GM13977 (cell line): ENCODE results near the gene PLEK.

ENCODE experiments used
- DNase-seq: peaks from one replicate; pipeline ENCODE4 v3.0.0; 2012; ENCODE audit warnings: low spot score
- CTCF ChIP-seq: IDR thresholded peaks from 2 replicates; pipeline ENCODE4 v1.5.1; 2012; ENCODE audit warnings: mild to moderate bottlenecking, control low read depth; ENCODE audit not compliant: insufficient read depth; ENCODE audit errors: extremely low read depth, missing control alignments
- in situ Hi-C: fragments of 300-500 bp; cut with MboI; formaldehyde crosslinking; loops from one replicate; pipeline ENCODE4 v1.12.0; 2022; ENCODE audit warnings: low sequenced_read_pairs, low pct_unique_long_range_greater_than_20kb, mixed read lengths, inconsistent platforms; ENCODE audit not compliant: unreplicated experiment

PLEK gene

GRCh38 chr2:68411397-68412126 lies 46.5 kb downstream of the PLEK start:
- no peak for TF ChIP-seq CTCF
- in situ Hi-C loops: no loop called here
- no peak for DNase-seq

- in situ Hi-C loops: no loop called here
- no peak for DNase-seq
- no peak for TF ChIP-seq CTCF
Measured at GRCh38 chr2:68412127-68412819, 47.2 kb downstream of the PLEK start.

GRCh38 chr2:68413466-68413865 lies 48.4 kb downstream of the PLEK start:
- no peak for TF ChIP-seq CTCF
- DNase-seq: no peak
- in situ Hi-C loops: no loop called here

GRCh38 chr2:68414452-68414851 lies 49.4 kb downstream of the PLEK start:
- in situ Hi-C loops: no loop called here
- no peak for TF ChIP-seq CTCF
- DNase-seq: no peak

- no peak for TF ChIP-seq CTCF
- in situ Hi-C loops: no loop called here
- DNase-seq: no peak
Measured at GRCh38 chr2:68414876-68415275, 49.8 kb downstream of the PLEK start.

GRCh38 chr2:68415521-68415920 lies 50.4 kb downstream of the PLEK start:
- TF ChIP-seq CTCF: no peak
- in situ Hi-C loops: no loop called here

More at GRCh38 chr2:68415521-68415920, 50.4 kb downstream of the PLEK start:
- DNase-seq: no peak
